ENCODE results near the gene TNFSF8. TPM values are rescaled to one million over a fixed set of nuclear protein-coding genes. Genes with fewer than 3 reads are reported as not detected.

Gene TNFSF8
- total RNA-seq, 6 donors from 2014 or later = 2.6 to 6.5 (median 4.8) TPM

DNA sequence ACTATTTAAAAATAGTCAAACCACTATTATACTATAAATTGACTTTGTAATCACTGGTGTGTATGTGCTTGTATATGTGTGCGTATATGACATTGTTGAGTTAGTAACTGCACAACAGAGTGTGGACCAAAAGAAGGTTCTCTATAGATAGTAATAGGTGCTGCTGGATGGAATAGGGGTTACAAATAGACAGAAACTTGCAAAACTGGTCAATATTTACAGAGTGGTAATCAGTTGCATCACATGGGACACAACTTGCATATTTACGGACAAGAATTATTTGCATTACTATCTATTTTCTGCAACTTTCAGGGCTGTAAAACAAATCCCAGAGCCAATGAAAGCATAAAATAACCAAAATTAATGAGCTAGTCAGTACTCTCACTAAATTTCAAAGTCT is 42.4 kb downstream of the TNFSF8 start:
- Histone ChIP-seq H3K36me3 (no peaks in the 10 kb centered on the region), H3K9me3 (no peaks in the 10 kb centered on the region), H3K27me3 (no peaks in the 10 kb centered on the region), H3K27ac (no peak overlapping the region), H3K4me1 (peaks cover 0 to 27% (median 15%) of the 10 kb centered on the region in 4 donors), H3K4me3 (no peak overlapping the region)
- WGBS, 2 donors = 88 to 91% methylated on average over 2 of the region's 2 CpGs
- DNase-seq (no peak), ATAC-seq (ENCODE audit: low FRiP score in 2 of 2) (no peak)
- no peak for TF ChIP-seq EP300 (IDR thresholded peaks at IDR 0.05)
- TF ChIP-seq, protein P1, sequence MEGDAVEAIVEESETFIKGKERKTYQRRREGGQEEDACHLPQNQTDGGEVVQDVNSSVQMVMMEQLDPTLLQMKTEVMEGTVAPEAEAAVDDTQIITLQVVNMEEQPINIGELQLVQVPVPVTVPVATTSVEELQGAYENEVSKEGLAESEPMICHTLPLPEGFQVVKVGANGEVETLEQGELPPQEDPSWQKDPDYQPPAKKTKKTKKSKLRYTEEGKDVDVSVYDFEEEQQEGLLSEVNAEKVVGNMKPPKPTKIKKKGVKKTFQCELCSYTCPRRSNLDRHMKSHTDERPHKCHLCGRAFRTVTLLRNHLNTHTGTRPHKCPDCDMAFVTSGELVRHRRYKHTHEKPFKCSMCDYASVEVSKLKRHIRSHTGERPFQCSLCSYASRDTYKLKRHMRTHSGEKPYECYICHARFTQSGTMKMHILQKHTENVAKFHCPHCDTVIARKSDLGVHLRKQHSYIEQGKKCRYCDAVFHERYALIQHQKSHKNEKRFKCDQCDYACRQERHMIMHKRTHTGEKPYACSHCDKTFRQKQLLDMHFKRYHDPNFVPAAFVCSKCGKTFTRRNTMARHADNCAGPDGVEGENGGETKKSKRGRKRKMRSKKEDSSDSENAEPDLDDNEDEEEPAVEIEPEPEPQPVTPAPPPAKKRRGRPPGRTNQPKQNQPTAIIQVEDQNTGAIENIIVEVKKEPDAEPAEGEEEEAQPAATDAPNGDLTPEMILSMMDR (IDR thresholded peaks at IDR 0.05) = no peak
- TF ChIP-seq POLR2AphosphoS5 (IDR thresholded peaks at IDR 0.05) = no peak
- TF ChIP-seq POLR2A (IDR thresholded peaks at IDR 0.05) = no peak

DNA sequence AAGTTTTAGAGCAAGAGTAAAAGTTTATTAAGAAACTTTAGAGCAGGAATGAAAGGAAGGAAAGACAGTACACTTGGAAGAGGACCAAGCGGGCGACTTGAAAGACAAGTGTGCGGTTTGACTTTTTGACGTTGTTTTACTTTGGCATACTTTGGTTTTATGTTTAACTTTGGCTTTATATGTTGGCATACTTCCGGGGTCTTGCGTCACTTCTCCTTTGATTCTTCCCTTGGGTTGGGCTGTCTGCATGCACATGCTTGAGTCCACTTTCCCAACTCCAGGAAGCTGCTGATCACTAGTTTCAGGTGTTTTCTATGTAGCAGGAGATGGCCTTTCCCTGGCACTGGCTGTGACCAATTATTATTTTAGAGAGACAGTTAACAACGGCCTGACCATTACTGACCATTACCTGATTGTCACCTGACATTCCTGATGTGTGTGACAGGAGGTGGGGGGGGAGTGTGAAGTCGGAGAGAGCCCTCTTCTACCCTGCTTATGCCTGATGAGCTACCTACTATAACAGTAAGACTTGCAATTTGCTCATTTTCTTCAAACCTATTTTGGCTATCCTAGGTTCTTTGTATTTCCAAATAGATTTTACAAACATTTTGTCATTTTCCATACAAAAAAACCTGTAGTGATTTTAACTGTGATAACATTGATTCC is 45.5 kb downstream of the TNFSF8 start:
- Histone ChIP-seq H3K4me3 (no peak overlapping the region), H3K27ac (peak overlapping the region in 3 of 4 donors; percentile 15 to 69 (median 43)), H3K9me3 (no peaks in the 10 kb centered on the region), H3K36me3 (no peaks in the 10 kb centered on the region), H3K27me3 (no peaks in the 10 kb centered on the region), H3K4me1 (peaks cover 0 to 21% (median 10%) of the 10 kb centered on the region in 4 donors)
- 47 to 56% methylated on average over 8 of the region's 8 CpGs for WGBS, 2 donors
- peak; percentile 9 to 56 for TF ChIP-seq POLR2AphosphoS5 (IDR thresholded peaks at IDR 0.05)
- TF ChIP-seq EP300 (IDR thresholded peaks at IDR 0.05) = peak in 1 of 4 donors; percentile 10
- TF ChIP-seq POLR2A (IDR thresholded peaks at IDR 0.05) = no peak
- TF ChIP-seq, protein P1 (IDR thresholded peaks at IDR 0.05) = no peak
- DNase-seq (peak in 1 of 2 donors; percentile 83), ATAC-seq (ENCODE audit: low FRiP score in 2 of 2) (peak; percentile 23 to 76)

DNA sequence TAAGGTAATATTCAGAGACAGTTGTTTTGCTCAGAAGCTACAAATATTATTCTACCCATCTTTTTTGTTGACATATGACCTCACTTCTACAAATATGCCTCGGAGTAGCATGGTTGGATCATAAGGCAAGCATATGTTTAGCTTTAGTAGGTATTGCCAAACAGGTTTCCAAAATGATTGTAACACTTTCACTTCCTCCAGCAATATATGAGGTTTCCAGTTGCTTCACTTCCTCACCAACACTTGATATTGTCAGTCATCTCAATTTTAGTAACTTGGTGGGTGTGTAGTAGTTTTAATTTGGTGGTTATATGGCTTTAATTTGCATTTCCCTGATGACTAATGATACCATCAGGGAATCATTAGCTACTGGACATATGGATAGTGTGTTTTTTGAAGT is 46.7 kb downstream of the TNFSF8 start:
- H3K27me3 ChIP-seq = no peaks in the 10 kb centered on the region
- H3K4me1 ChIP-seq = peaks cover 0 to 9% (median 3%) of the 10 kb centered on the region in 4 donors
- peak in 1 of 2 donors; percentile 40 for TF ChIP-seq POLR2AphosphoS5 (IDR thresholded peaks at IDR 0.05)
- TF ChIP-seq POLR2A (IDR thresholded peaks at IDR 0.05) = no peak
- TF ChIP-seq, protein P1 (IDR thresholded peaks at IDR 0.05) = no peak
- peak in 1 of 4 donors; percentile 22 for TF ChIP-seq EP300 (IDR thresholded peaks at IDR 0.05)
- WGBS, 2 donors = 35 to 39% methylated on average over 1 of the region's 1 CpG
- H3K36me3 ChIP-seq = no peaks in the 10 kb centered on the region
- DNase-seq = no peak
- peak in 1 of 2 donors; percentile 36 for ATAC-seq (ENCODE audit: low FRiP score in 2 of 2)
- no peaks in the 10 kb centered on the region for H3K9me3 ChIP-seq
- no peak overlapping the region for H3K4me3 ChIP-seq
- H3K27ac ChIP-seq = no peak overlapping the region

DNA sequence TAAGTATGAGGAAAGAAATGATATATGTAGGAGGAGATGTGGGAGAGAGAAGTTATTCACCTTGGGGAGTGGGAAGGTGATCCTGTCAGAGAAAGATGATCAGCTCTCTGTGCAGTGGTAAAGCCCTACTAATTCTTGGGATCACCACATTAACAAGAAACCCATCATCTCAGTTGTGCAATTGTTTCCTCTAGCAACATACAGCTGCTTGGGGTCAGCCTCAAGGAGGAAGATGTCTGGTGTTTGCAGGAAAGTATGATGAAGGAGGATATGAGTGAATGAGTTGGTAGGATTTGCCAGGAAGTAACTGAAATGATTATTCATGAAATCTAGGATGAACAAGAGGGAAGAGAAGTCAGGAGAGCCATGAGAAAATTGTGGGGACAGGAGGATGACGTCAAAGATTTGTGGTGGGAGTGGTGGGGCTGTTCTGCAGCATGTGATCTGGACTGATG is 50.1 kb downstream of the TNFSF8 start:
- 63 to 68% methylated on average over 1 of the region's 1 CpG for WGBS, 2 donors
- TF ChIP-seq POLR2A (IDR thresholded peaks at IDR 0.05) = no peak
- peak in 1 of 2 donors; percentile 13 for TF ChIP-seq POLR2AphosphoS5 (IDR thresholded peaks at IDR 0.05)
- TF ChIP-seq, protein P1 (IDR thresholded peaks at IDR 0.05) = no peak
- no peak for TF ChIP-seq EP300 (IDR thresholded peaks at IDR 0.05)
- Histone ChIP-seq H3K4me3 (no peak overlapping the region), H3K9me3 (peaks cover 0 to 4% (median 0%) of the 10 kb centered on the region in 4 donors), H3K27me3 (no peaks in the 10 kb centered on the region), H3K4me1 (peaks cover 0 to 6% (median 0%) of the 10 kb centered on the region in 4 donors), H3K27ac (no peak overlapping the region), H3K36me3 (no peaks in the 10 kb centered on the region)
- DNase-seq (no peak), ATAC-seq (ENCODE audit: low FRiP score in 2 of 2) (no peak)

Measured in upper lobe of left lung (tissue), 6 donors.